GM18873 (cell line): ENCODE results near the gene MAP1LC3B2.

ENCODE experiments used
- ATAC-seq: cut with Tn5 transposase; IDR thresholded peaks from one replicate; pipeline ENCODE4 v1.9.1; 2021; ENCODE audit warnings: mild to moderate bottlenecking, moderate library complexity, moderate number of reproducible peaks; ENCODE audit not compliant: unreplicated experiment, low FRiP score

MAP1LC3B2 gene

GRCh38 chr12:116537101-116537904, 21.9 kb upstream of the MAP1LC3B2 start:
- peak; percentile 31 for ATAC-seq

GRCh38 chr12:116538076-116538591, 21.0 kb upstream of the MAP1LC3B2 start:
- peak; percentile 41 for ATAC-seq

- no peak for ATAC-seq
Observed at GRCh38 chr12:116538682-116539305, 20.4 kb upstream of the MAP1LC3B2 start.

- ATAC-seq = no peak
Observed at GRCh38 chr12:116539361-116539771, 19.8 kb upstream of the MAP1LC3B2 start.

- no peak for ATAC-seq
Observed at GRCh38 chr12:116539905-116540482, 19.2 kb upstream of the MAP1LC3B2 start.

GRCh38 chr12:116540622-116541152, 18.5 kb upstream of the MAP1LC3B2 start:
- no peak for ATAC-seq

GRCh38 chr12:116541547-116542344, 17.4 kb upstream of the MAP1LC3B2 start:
- no peak for ATAC-seq

GRCh38 chr12:116542345-116542956, 16.7 kb upstream of the MAP1LC3B2 start:
- no peak for ATAC-seq

GRCh38 chr12:116544656-116545055, 14.5 kb upstream of the MAP1LC3B2 start:
- ATAC-seq = no peak

- ATAC-seq = no peak
Observed at GRCh38 chr12:116545144-116545543, 14.0 kb upstream of the MAP1LC3B2 start.

- ATAC-seq = no peak
Observed at GRCh38 chr12:116545936-116546335, 13.2 kb upstream of the MAP1LC3B2 start.

- no peak for ATAC-seq
Observed at GRCh38 chr12:116547955-116548501, 11.2 kb upstream of the MAP1LC3B2 start.

- no peak for ATAC-seq
Observed at GRCh38 chr12:116549993-116550392, 9.2 kb upstream of the MAP1LC3B2 start.

GRCh38 chr12:116551151-116551550, 8.0 kb upstream of the MAP1LC3B2 start:
- no peak for ATAC-seq

- ATAC-seq = no peak
Observed at GRCh38 chr12:116551619-116551951, 7.6 kb upstream of the MAP1LC3B2 start.

GRCh38 chr12:116551952-116552772, 7.0 kb upstream of the MAP1LC3B2 start:
- ATAC-seq = no peak

- no peak for ATAC-seq
Observed at GRCh38 chr12:116552773-116553373, 6.3 kb upstream of the MAP1LC3B2 start.

GRCh38 chr12:116556356-116556952, 2.7 kb upstream of the MAP1LC3B2 start:
- no peak for ATAC-seq
